PC-3 (cell line): ENCODE measurements around the gene VPS8. TPM values are rescaled to one million over a fixed set of nuclear protein-coding genes. Genes with fewer than 3 reads are reported as not detected.

Experiments
- ATAC-seq: fragments of 200-7000 bp; cut with Tn5 transposase; 2 replicates; pipeline ENCODE4 v1.9.1; 2020; ENCODE audit warnings: mild to moderate bottlenecking, moderate library complexity
- BruUV-seq: library from RNA; stranded (reverse); fragments of 400-500 nt; replicated peaks from 2 replicates; lab custom pipeline; 2021; lab: Mats Ljungman, UMichigan
- CTCF ChIA-PET: fragments of 300-600 bp; sonication (Branson Sonifier 250); formaldehyde crosslinking; loops from one replicate; lab custom pipeline; 2022; ENCODE audit warnings: antibody characterized with exemption; lab: Charles Lee
- POLR2A ChIA-PET: fragments of 300-600 bp; sonication (Branson Sonifier 250); formaldehyde crosslinking; loops from one replicate; lab custom pipeline; 2022; ENCODE audit warnings: antibody characterized with exemption; ENCODE audit not compliant: unreplicated experiment; lab: Charles Lee
- DNase-seq: peaks from one replicate; pipeline ENCODE4 v3.0.0-alpha.2; 2015
- H2AFZ ChIP-seq: fragments of 300-600 bp; sonication (generic); 2 replicates; pipeline ENCODE4 v1.6.0; 2016; ENCODE audit warnings: antibody characterized with exemption, low read length
- H3F3A ChIP-seq: fragments of 300-600 bp; sonication (generic); one replicate; pipeline ENCODE4 v1.6.0; 2017; ENCODE audit warnings: antibody characterized with exemption, low read length, control low read depth, mild to moderate bottlenecking; ENCODE audit not compliant: unreplicated experiment
- H3K27ac ChIP-seq: fragments of 300-600 bp; sonication (generic); 2 replicates; pipeline ENCODE4 v1.5.1; 2016; ENCODE audit warnings: mild to moderate bottlenecking, low read length
- H3K27me3 ChIP-seq: fragments of 300-600 bp; sonication (generic); 2 replicates; pipeline ENCODE4 v1.6.1; 2016; ENCODE audit warnings: low read length, mixed read lengths
- H3K36me3 ChIP-seq: fragments of 300-600 bp; sonication (generic); 2 replicates; pipeline ENCODE4 v1.6.1; 2016; ENCODE audit warnings: low read depth, mixed run types, low read length, mixed read lengths
- H3K4me1 ChIP-seq: fragments of 300-600 bp; sonication (generic); 2 replicates; pipeline ENCODE4 v1.5.1; 2016; ENCODE audit warnings: low read length; ENCODE audit not compliant: insufficient read depth
- H3K4me2 ChIP-seq: fragments of 300-600 bp; sonication (generic); 2 replicates; pipeline ENCODE4 v1.6.0; 2016; ENCODE audit warnings: low read length
- H3K4me3 ChIP-seq: fragments of 300-600 bp; sonication (generic); 2 replicates; pipeline ENCODE4 v1.5.1; 2016; ENCODE audit warnings: mild to moderate bottlenecking, low read length, mixed read lengths
- H3K79me2 ChIP-seq: fragments of 300-600 bp; sonication (generic); 2 replicates; pipeline ENCODE4 v1.6.1; 2017; ENCODE audit warnings: low read length, mixed read lengths
- H3K9ac ChIP-seq: fragments of 300-600 bp; sonication (generic); 2 replicates; pipeline ENCODE4 v1.6.0; 2016; ENCODE audit warnings: mild to moderate bottlenecking, low read length
- H3K9me2 ChIP-seq: fragments of 300-600 bp; sonication (generic); replicated peaks from 2 replicates; pipeline ENCODE4 v1.6.1; 2016; ENCODE audit warnings: mixed run types, low read length, mixed read lengths
- H3K9me3 ChIP-seq: fragments of 300-600 bp; sonication (generic); 2 replicates; pipeline ENCODE4 v1.6.1; 2016; ENCODE audit warnings: low read length, mixed read lengths
- H4K20me1 ChIP-seq: fragments of 300-600 bp; sonication (generic); 2 replicates; pipeline ENCODE4 v1.6.1; 2016; ENCODE audit warnings: low read length, mixed read lengths
- EZH2 ChIP-seq: fragments of 300-600 bp; sonication (generic); IDR thresholded peaks from one replicate; pipeline ENCODE4 v1.6.1; 2017; ENCODE audit warnings: antibody characterized with exemption, mild to moderate bottlenecking, low read length; ENCODE audit not compliant: unreplicated experiment
- EZH2phosphoT487 ChIP-seq: fragments of 300-600 bp; sonication (generic); IDR thresholded peaks from 2 replicates; pipeline ENCODE4 v1.6.1; 2018; ENCODE audit warnings: mild to moderate bottlenecking, antibody characterized with exemption, low read length, borderline replicate concordance
- intact Hi-C: fragments of 100-400 bp; cut with micrococcal nuclease; formaldehyde crosslinking; loops from 2 replicates; pipeline ENCODE4 v1.9.0; 2023
- total RNA-seq: library from RNA; depleted of rRNA; stranded (reverse); fragments of >200 nt; gene quantifications from 2 replicates; pipeline ENCODE4 v1.2.3, GENCODE V29; 2014
- TF ChIP-seq, protein P1 (sequence below): fragments of 300-600 bp; sonication (generic); conservative IDR thresholded peaks from 2 replicates; pipeline ENCODE4 v1.5.1; 2017; ENCODE audit warnings: antibody characterized with exemption, low read depth, mild to moderate bottlenecking, low read length

VPS8 gene
- total RNA-seq, 1 experiment from 2014 or later: 38.0 TPM

DNA sequence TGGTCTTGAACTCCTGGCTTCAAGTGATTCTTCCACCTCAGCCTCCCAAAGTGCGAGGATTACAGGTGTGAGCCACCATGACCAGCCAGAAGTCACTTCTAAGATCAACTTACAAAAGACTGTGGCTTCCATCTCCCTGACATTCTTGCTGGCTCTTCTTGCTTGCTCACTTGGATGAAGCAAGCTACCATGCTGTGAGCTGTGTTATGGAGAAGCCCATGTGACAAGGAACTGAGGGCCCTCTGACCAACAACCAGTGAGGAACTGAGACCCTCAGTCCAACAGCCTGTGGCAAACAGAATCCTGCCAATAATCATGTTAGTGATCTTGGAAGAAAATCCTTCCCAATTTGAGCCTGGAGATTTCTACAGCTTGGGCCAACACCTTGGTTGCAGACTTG, 7.2 kb upstream of the VPS8 start:
- no peaks in the 10 kb centered on the region for H3F3A ChIP-seq
- no peaks in the 10 kb centered on the region for H3K9me2 ChIP-seq
- no peaks in the 10 kb centered on the region for H3K4me1 ChIP-seq
- no peaks in the 10 kb centered on the region for H4K20me1 ChIP-seq
- TF ChIP-seq EZH2phosphoT487: no peak
- TF ChIP-seq EZH2: no peak
- TF ChIP-seq, protein P1, sequence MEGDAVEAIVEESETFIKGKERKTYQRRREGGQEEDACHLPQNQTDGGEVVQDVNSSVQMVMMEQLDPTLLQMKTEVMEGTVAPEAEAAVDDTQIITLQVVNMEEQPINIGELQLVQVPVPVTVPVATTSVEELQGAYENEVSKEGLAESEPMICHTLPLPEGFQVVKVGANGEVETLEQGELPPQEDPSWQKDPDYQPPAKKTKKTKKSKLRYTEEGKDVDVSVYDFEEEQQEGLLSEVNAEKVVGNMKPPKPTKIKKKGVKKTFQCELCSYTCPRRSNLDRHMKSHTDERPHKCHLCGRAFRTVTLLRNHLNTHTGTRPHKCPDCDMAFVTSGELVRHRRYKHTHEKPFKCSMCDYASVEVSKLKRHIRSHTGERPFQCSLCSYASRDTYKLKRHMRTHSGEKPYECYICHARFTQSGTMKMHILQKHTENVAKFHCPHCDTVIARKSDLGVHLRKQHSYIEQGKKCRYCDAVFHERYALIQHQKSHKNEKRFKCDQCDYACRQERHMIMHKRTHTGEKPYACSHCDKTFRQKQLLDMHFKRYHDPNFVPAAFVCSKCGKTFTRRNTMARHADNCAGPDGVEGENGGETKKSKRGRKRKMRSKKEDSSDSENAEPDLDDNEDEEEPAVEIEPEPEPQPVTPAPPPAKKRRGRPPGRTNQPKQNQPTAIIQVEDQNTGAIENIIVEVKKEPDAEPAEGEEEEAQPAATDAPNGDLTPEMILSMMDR: no peak
- H2AFZ ChIP-seq: no peak overlapping the region
- no peak overlapping the region for H3K4me3 ChIP-seq
- BruUV-seq: no TSS peak
- no peaks in the 10 kb centered on the region for H3K36me3 ChIP-seq
- intact Hi-C loops: loop anchor here (10.0 kb wide), 1 partner anchor 430 kb away; the partner anchor contains the start of gene THPO
- ATAC-seq: no peak
- no peak for DNase-seq
- H3K4me2 ChIP-seq: no peak overlapping the region
- CTCF ChIA-PET: no interaction called here
- no peak overlapping the region for H3K9ac ChIP-seq
- H3K27ac ChIP-seq: no peak overlapping the region
- H3K9me3 ChIP-seq: no peaks in the 10 kb centered on the region
- H3K79me2 ChIP-seq: no peaks in the 10 kb centered on the region
- POLR2A ChIA-PET: no interaction called here
- H3K27me3 ChIP-seq: peaks cover 19% of the 10 kb centered on the region

GRCh38 chr3:184805351-184806038, 6.5 kb upstream of the VPS8 start:
- Histone ChIP-seq H3K9me3 (no peaks in the 10 kb centered on the region), H3K9me2 (no peaks in the 10 kb centered on the region), H3K27ac (no peak overlapping the region), H3K79me2 (no peaks in the 10 kb centered on the region), H2AFZ (no peak overlapping the region), H3K36me3 (no peaks in the 10 kb centered on the region), H3K4me1 (no peaks in the 10 kb centered on the region), H3K4me3 (no peak overlapping the region), H3K4me2 (no peak overlapping the region), H3F3A (no peaks in the 10 kb centered on the region), H3K9ac (no peak overlapping the region), H4K20me1 (no peaks in the 10 kb centered on the region), H3K27me3 (peaks cover 12% of the 10 kb centered on the region; the same call in 1 of the 2 replicates)
- DNase-seq: no peak
- POLR2A ChIA-PET: no interaction called here
- CTCF ChIA-PET: no interaction called here
- TF ChIP-seq EZH2phosphoT487: no peak
- TF ChIP-seq, protein P1: no peak
- TF ChIP-seq EZH2: no peak
- intact Hi-C loops: loop anchor here (10.0 kb wide), 1 partner anchor 431 kb away; the partner anchor contains the start of gene THPO
- no TSS peak for BruUV-seq
- ATAC-seq: no peak
